ENCODE results near the gene DPP8. TPM values are rescaled to one million over a fixed set of nuclear protein-coding genes. Genes with fewer than 3 reads are reported as not detected.
"Not testable (repeated sequence)": the region's sequence is repeated elsewhere in the genome, so short reads cannot be mapped to it uniquely, and the experiment has no call there.

Gene DPP8
- 13.6 and 15.4 TPM in 2 replicates for total RNA-seq (2014; rRNA removed; shearing (Covaris generic))

- peak; percentile 92 for DNase-seq (ENCODE audit: low spot score)
- in situ Hi-C loops (cut with HindIII; ENCODE audit: low sequenced_read_pairs) = no loop called here
Measured at GRCh38 chr15:65516997-65517865, at the start of gene DPP8. Gene DPP8, minus strand, starts transcription at chr15:65517689. Its CDS starts 5,136 bp downstream, at chr15:65512553.

- in situ Hi-C loops (cut with HindIII; ENCODE audit: low sequenced_read_pairs) = no loop called here
- no peak for DNase-seq (ENCODE audit: low spot score)
Measured at GRCh38 chr15:65561934-65562333, 44.4 kb upstream of the DPP8 start.

DNA sequence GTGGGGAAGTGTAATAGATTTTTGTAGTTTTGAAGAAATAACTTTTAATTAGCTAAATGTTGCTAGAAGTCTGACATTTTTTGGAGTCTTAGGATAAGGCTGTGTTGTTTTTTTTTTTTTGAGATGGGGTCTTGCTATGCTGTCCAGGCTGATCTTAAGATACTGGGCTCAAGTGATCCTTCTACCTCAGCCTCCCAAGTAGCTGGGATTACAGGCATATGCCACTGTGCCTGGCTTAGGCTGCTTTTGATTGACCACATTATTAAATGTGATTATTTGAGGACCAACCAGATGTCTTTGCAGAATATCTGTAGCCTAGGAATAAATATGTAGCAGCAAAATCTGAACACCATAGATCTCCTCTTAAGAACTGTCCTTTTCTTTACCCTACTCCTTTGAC, 42.5 kb upstream of the DPP8 start:
- in situ Hi-C loops (cut with HindIII; ENCODE audit: low sequenced_read_pairs) = no loop called here

DNA sequence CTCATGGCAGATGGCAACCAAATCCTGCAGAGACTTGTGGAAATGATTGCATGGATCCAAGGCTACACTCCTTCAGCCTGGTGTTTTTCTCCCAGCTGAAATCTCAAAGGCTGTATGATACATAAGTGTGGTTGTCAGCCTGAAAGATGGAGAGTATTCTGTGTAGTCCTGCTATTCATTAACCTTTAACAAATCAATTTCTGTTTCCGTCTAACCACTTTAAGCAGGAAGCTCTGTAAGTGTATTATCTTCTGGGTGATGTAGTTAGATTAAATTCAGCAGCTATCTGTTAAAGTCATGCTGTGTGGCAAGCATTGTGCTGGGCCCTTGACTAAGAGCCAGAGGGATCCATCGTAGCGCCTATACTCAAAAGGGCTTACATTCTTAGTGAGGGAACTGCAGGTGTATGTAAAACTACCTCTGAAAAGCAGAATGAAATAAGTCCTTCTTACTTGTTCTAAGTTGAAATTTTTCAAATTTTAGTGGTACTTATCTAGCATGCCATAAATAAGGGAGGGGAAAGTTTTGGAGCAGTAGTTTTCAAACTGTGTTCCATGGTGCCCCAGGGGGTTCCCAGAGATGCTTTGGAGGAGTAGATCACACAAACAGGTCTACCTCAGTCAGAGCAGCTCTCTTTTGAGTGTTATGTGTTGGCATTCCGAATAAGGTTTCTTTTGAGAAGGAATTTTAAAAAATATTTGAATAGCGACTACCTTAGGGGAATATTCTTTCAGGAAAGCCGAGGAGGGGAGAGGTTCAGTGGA, 41.7 kb upstream of the DPP8 start:
- in situ Hi-C loops (cut with HindIII; ENCODE audit: low sequenced_read_pairs) = no loop called here
- no peak for DNase-seq (ENCODE audit: low spot score)

More for the DNA sequence above, 42.5 kb upstream of the DPP8 start:
- no peak for DNase-seq (ENCODE audit: low spot score)

DNA sequence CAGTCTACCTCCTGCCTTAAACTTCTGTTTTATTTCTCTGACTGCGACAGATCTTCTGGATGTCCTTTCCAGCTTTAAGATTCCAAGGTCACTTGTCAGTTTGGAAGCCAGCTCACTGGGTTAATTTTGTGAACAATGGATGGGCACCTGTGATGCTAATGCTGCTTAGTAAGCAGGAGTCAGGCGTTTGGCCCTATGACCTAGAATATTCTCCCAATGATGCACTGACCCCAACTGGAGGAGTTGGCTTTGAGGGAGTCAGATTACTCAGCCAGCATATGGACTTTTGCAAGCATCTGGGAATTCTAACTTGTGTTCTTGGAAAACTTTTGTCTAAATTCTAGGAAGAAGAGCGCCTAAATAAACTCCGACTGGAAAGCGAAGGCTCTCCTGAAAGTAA, 40.8 kb upstream of the DPP8 start:
- in situ Hi-C loops (cut with HindIII; ENCODE audit: low sequenced_read_pairs) = no loop called here
- no peak for DNase-seq (ENCODE audit: low spot score)

DNA sequence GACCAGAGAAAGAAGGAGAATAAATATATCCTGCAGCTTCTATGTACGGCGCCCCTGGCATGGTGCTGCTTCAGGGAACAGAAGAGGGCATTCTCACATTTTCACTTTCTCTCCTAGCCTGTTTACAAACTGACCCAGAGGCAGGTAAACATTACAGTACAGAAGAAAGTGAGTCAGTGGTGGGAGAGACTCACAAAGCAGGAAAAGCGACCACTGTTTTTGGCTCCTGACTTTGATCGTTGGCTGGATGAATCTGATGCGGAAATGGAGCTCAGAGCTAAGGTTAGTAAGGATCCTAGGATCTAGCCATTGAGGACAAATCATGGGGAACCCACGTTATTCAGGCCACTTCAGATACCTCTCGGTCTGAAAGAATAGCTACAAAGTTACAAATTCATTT, 39.1 kb upstream of the DPP8 start:
- no peak for DNase-seq (ENCODE audit: low spot score)
- in situ Hi-C loops (cut with HindIII; ENCODE audit: low sequenced_read_pairs) = no loop called here

- no peak for DNase-seq (ENCODE audit: low spot score)
- in situ Hi-C loops (cut with HindIII; ENCODE audit: low sequenced_read_pairs) = no loop called here
Measured at GRCh38 chr15:65553691-65554090, 36.2 kb upstream of the DPP8 start.

DNA sequence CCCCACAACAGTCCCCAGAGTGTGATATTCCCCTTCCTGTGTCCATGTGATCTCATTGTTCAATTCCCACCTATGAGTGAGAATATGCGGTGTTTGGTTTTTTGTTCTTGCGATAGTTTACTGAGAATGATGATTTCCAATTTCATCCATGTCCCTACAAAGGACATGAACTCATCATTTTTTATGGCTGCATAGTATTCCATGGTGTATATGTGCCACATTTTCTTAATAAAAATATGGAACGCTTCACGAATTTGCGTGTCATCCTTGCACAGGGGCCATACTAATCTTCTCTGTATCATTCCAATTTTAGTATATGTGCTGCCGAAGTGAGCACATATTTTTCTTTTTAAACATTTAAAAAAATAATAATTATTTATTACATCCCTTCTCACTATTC, 35.4 kb upstream of the DPP8 start:
- DNase-seq (ENCODE audit: low spot score); in situ Hi-C loops (cut with HindIII; ENCODE audit: low sequenced_read_pairs): not testable (repeated sequence)

DNA sequence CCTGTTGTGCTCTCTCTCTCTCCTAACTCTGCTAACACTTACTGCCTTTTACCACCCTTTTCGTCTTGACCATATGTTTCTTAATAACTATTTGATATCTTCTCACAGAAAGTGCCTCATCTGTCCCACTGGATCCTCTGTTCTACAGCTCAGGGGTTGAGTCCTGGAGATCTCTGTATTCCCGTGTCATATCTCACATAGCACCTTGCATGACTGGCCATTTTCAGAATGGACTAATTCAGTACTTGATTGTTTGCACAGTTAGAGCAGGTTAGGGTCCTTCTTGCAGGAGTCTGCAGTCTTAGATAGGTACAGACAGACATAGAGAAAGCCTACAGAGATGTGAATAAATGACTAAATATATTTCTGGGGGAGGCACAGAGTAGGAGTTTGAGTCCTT, 33.7 kb upstream of the DPP8 start:
- no peak for DNase-seq (ENCODE audit: low spot score)
- in situ Hi-C loops (cut with HindIII; ENCODE audit: low sequenced_read_pairs) = no loop called here

DNA sequence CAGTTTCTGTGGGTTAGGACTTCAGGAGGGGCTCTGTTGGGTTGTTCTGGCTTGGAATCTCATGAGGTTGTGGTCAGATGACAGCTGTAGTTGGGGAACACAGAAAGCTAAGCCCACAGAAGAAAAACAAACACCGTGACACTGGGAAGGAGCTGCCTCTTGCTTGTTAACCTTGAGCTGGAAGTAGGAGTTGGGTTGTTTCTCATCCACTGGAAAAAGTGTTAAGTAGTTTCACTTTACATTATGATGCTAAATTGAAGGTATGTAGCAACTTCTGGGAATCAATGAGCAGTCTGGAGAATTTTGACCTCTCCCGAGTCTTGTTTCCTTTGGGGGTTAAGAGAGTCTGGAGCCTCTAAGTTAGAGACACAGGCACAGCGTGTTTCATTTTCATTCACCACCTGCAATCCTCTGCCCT, 33.2 kb upstream of the DPP8 start:
- in situ Hi-C loops (cut with HindIII; ENCODE audit: low sequenced_read_pairs) = no loop called here
- no peak for DNase-seq (ENCODE audit: low spot score)

DNA sequence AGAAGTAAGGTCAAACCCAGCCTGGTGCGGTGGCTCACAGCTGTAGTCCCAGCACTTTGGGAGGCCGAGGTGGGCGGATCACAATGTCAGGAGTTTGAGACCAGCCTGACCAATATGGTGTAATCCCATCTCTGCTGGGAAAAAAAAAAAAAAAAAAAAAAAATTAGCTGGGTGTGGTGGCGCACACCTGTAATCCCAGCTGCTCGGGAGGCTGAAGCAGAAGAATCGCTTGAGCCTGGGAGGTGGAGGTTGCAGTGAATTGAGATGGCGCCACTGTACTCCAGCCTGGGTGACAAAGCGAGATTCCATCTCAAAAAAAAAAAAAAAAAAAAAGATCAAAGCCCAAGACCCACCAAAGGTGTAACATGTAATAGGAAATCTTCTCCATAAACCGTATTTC, 31.8 kb upstream of the DPP8 start:
- in situ Hi-C loops (cut with HindIII; ENCODE audit: low sequenced_read_pairs); DNase-seq (ENCODE audit: low spot score): not testable (repeated sequence)

DNA sequence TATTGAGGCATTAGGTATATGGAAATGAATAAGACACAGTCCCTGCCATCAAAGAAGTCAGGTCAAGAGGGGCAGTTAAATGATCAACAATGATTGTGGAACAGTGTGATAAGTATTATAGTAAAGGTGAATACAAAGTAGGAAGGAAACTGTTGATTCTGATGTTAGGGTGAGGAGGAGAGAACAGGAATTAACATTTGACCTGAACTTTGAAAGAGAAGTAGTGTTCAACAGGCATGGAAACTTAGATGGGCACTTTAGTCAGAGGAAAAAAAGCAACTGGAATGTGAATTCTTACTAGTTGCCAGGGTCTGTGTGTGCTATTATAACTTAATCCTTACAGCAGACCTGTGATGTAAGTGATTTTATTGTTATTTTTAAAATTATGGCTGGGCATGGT, 30.4 kb upstream of the DPP8 start:
- DNase-seq (ENCODE audit: low spot score) = no peak
- in situ Hi-C loops (cut with HindIII; ENCODE audit: low sequenced_read_pairs) = no loop called here

DNA sequence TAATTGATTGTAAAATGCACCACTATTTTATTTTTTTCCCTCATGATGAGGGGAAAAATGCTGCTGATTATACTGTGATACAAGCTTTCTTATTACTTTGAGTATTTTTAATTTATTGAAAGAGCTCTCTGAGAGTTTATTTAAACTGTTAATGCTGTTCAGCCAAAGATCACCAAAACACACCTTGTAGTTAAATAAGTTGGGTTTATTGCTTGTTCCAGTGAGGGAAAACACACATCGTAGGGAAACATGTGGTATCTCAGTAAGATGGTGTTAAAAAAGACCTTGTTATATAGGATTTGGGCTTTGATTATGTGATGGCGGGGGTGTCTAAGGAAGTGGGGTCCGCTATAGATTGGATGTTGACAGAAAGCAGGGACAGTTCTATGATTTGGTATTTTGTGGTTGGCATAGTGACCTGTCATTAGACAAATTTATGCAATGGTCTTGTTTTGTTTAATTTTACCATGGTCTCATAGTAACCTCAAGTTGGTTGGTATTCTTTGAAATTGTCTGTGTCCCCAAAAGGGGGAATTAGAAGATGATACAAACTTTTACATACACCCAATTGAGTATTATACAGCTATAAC, 23.8 kb upstream of the DPP8 start:
- in situ Hi-C loops (cut with HindIII; ENCODE audit: low sequenced_read_pairs) = no loop called here
- DNase-seq (ENCODE audit: low spot score) = no peak

DNA sequence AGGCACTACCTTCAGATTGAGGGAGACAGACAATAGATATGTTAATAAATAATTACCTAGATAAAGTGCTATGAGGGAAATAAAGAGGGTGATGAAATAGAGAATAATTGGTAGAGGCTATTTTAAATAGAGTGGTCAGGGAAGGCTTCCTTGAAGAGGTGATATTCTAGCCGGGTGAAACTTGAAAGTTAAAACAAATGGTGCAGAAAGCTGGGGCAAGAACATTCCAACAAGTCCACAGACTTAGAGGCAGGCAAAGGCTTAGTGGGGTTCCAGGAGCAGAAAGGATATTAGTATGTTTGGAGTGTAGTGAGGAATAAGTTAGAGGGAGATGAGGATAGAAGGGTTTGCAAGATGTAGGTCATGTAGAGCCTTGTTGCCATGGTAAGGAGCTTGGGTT, 22.8 kb upstream of the DPP8 start:
- in situ Hi-C loops (cut with HindIII; ENCODE audit: low sequenced_read_pairs) = no loop called here
- DNase-seq (ENCODE audit: low spot score) = no peak

DNA sequence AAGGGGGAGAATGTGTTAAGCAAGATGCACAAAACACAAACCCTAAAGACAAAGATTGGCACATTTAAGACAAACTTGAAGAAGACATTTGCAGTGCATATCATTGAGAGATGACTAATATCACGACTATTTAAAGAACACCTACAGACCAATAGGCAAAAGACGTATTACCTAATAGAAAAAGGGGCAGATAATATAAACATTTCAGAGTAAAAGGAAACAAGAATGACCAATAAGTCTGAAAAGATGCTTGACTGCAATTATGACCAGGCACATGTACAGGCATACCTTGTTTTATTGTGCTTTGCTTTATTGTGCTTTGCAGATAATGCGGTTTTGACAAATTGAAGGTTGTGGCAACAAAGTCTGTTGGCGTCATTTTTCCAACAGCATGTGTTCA, 17.7 kb upstream of the DPP8 start:
- in situ Hi-C loops (cut with HindIII; ENCODE audit: low sequenced_read_pairs) = no loop called here

DNA sequence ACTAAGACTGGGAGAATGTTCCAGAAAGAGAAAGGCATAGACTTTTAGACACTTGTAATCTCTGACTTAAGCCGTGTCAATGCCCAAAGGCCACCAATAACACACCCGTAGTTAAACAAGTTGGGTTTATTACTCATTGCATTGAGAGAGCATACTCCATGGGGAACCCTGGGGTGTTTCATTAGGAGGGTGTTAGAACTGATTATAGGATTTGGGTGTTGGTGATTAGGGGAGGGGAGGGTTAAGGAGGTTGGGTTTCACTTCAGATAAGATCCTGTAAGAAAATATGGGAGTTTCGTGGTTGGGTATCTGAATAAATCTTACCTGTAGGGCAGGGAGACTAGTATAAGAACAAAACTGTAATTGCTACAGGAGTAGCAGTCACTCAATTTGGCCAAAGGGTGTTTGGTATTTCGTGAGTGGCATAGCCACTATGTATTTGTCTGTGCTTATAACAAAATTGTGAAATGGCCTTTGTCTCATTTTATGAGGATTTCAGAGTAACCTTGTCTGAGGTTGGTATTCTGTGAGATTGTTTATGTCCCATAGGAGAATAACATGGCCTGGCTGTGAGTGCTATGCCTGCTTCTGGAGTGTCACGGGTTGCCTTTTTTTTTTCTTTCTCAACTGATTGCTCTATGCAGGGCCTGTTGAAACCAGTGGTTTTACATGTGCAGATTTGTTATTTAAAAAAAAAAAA, 15.7 kb upstream of the DPP8 start:
- in situ Hi-C loops (cut with HindIII; ENCODE audit: low sequenced_read_pairs) = no loop called here
- no peak for DNase-seq (ENCODE audit: low spot score)

More for the DNA sequence above, 17.7 kb upstream of the DPP8 start:
- no peak for DNase-seq (ENCODE audit: low spot score)

- in situ Hi-C loops (cut with HindIII; ENCODE audit: low sequenced_read_pairs) = no loop called here
- no peak for DNase-seq (ENCODE audit: low spot score)
Measured at GRCh38 chr15:65532738-65533051, 15.2 kb upstream of the DPP8 start.

DNA sequence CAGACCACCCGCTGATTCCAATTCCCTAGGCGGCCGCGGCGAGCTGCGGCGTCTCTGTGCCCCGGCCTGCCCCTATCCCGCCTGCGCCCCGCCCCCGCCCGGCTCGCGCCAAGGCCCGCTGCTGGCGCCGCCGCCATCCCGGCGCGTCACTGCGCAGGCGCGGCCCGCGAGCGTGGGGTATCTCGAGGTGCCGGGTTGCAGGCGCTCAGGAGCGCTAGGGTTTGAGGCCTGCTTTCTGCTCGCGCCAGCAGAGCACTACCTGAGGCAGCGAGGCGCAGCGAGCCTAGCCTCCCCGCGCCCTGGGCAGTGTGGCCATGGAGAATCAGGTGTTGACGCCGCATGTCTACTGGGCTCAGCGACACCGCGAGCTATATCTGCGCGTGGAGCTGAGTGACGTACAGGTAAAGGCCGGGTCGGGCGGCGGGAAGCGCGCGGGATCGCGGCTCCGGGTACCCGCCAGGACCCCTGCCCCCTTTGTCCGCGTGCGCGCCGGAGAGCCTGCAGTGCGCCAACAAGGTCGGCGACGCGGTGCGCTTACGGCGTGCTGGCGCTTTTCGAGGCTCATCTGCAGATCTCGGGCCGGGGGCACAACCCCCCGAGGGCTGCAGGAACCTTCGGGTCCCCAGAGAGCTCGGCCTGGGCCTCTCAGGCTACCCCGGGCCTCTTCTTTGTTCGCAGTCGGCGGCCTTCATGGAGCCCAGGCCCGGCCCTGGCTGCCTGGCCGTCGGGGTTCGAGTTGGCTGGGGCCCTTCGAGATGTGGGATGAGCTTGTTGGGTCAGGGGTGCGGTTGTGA, 13.0 kb upstream of the DPP8 start, which contains the start of gene HACD3:
Gene HACD3, plus strand, starts transcription at position 146 of the 794 bp plus-strand sequence. Its CDS starts 169 bp downstream, at position 315.
- in situ Hi-C loops (cut with HindIII; ENCODE audit: low sequenced_read_pairs) = no loop called here

More for the DNA sequence above, 13.0 kb upstream of the DPP8 start, which contains the start of gene HACD3:
- DNase-seq (ENCODE audit: low spot score) = peak; percentile 82

Measured in G401 (cell line).